HCT116 (cell line): Measurements from ENCODE around the gene PDZRN4. TPM values are rescaled to one million over a fixed set of nuclear protein-coding genes. Genes with fewer than 3 reads are reported as not detected.

Experiments
- ATAC-seq: fragments of 200-7000 bp; cut with Tn5 transposase; 2 replicates; pipeline ENCODE4 v1.9.1; 2020; ENCODE audit warnings: mild to moderate bottlenecking, moderate library complexity
- BruUV-seq: library from RNA; stranded (reverse); fragments of 400-500 nt; replicated peaks from 2 replicates; lab custom pipeline; 2021; lab: Mats Ljungman, UMichigan
- CTCF ChIA-PET: fragments of 300-600 bp; sonication (Branson Sonifier 250); formaldehyde crosslinking; loops from one replicate; lab custom pipeline; 2021; ENCODE audit warnings: antibody characterized with exemption; lab: Charles Lee
- POLR2A ChIA-PET: fragments of 300-600, 350-600 bp; sonication (Branson Sonifier 250); formaldehyde crosslinking; loops from one replicate; lab custom pipeline; 2021; ENCODE audit warnings: antibody characterized with exemption; lab: Charles Lee
- RAD21 ChIA-PET, 2 experiments: fragments of 300-600 bp; sonication (Branson Sonifier 250); formaldehyde crosslinking; loops; one replicate each; lab custom pipeline; 2023; ENCODE audit warnings: low total read pairs in 2 of 2; ENCODE audit not compliant: uncharacterized antibody in 2 of 2, unreplicated experiment in 2 of 2, low non-redundant PET in 1 of 2; lab: Charles Lee
- DNase-seq: peaks from one replicate; pipeline ENCODE4 v3.0.0-alpha.2; 2010; ENCODE audit warnings: low read depth, low spot score
- H2AFZ ChIP-seq: fragments of 200-600 bp; shearing (Covaris generic), sonication (generic); 2 replicates; pipeline ENCODE4 v1.6.1; 2017; ENCODE audit warnings: low read depth, mixed run types, mixed read lengths, antibody characterized with exemption, low read length; ENCODE audit not compliant: poor library complexity, severe bottlenecking
- H3K27ac ChIP-seq: 2 replicates; pipeline ENCODE4 v1.5.1; 2012; ENCODE audit warnings: low read depth, low read length
- H3K27me3 ChIP-seq: fragments of 200-600 bp; sonication (generic); 2 replicates; pipeline ENCODE4 v1.6.1; 2016; ENCODE audit warnings: mixed run types, low read length, mixed read lengths; ENCODE audit not compliant: insufficient read depth
- H3K36me3 ChIP-seq, 2 experiments: fragments of 200-500 bp in 1 of 2; fragments of 200-600 bp in 1 of 2; sonication (Bioruptor generic) in 1 of 2; sonication (generic) in 1 of 2; 2 replicates each; pipeline versions ENCODE4 v1.5.1 to v1.6.1; 2014 to 2016; ENCODE audit warnings: low read length in 2 of 2, inconsistent platforms in 1 of 2, mixed read lengths in 1 of 2, mixed run types in 1 of 2; ENCODE audit not compliant: insufficient read depth in 2 of 2, control insufficient read depth in 1 of 2
- H3K4me1 ChIP-seq, 2 experiments: fragments of 200-600 bp in 1 of 2; sonication (generic) in 1 of 2; 2 replicates each; pipeline versions ENCODE4 v1.5.1 to v1.6.1; 2012 to 2017; ENCODE audit warnings: low read length in 2 of 2, inconsistent platforms in 1 of 2, mild to moderate bottlenecking in 1 of 2, mixed read lengths in 1 of 2, mixed run types in 1 of 2, moderate library complexity in 1 of 2; ENCODE audit not compliant: insufficient read depth in 2 of 2, control insufficient read depth in 1 of 2
- H3K4me2 ChIP-seq: fragments of 200-600 bp; sonication (generic); 2 replicates; pipeline ENCODE4 v1.6.1; 2017; ENCODE audit warnings: mixed run types, low read length, mixed read lengths
- H3K4me3 ChIP-seq, 2 experiments: fragments of 200-600 bp in 1 of 2; sonication (generic) in 1 of 2; replicated peaks in 1 of 2; 2 replicates each; pipeline ENCODE4 v1.5.1; 2011 to 2016; ENCODE audit warnings: low read length in 2 of 2, control low read depth in 1 of 2, low read depth in 1 of 2, mild to moderate bottlenecking in 1 of 2, mixed read lengths in 1 of 2, mixed run types in 1 of 2
- H3K79me2 ChIP-seq: fragments of 200-600 bp; sonication (generic); 2 replicates; pipeline ENCODE4 v1.6.1; 2017; ENCODE audit warnings: mild to moderate bottlenecking, mixed run types, low read length, moderate library complexity, mixed read lengths; ENCODE audit not compliant: insufficient read depth
- H3K9ac ChIP-seq: fragments of 200-600 bp; sonication (generic); 2 replicates; pipeline ENCODE4 v1.6.1; 2016; ENCODE audit warnings: low read length, mixed read lengths
- H3K9me2 ChIP-seq: fragments of 200-600 bp; sonication (generic), shearing (Covaris generic); 2 replicates; pipeline ENCODE4 v1.6.1; 2017; ENCODE audit warnings: mixed run types, mild to moderate bottlenecking, moderate library complexity; ENCODE audit not compliant: insufficient read depth
- H3K9me3 ChIP-seq, 2 experiments: fragments of 200-500 bp in 1 of 2; fragments of 200-600 bp in 1 of 2; sonication (Bioruptor generic) in 1 of 2; sonication (generic) in 1 of 2; 2 replicates each; pipeline ENCODE4 v1.6.1; 2014 to 2017; ENCODE audit warnings: low read length in 2 of 2, mixed read lengths in 2 of 2, inconsistent platforms in 1 of 2, low read depth in 1 of 2, mild to moderate bottlenecking in 1 of 2, mixed run types in 1 of 2, moderate library complexity in 1 of 2; ENCODE audit not compliant: control insufficient read depth in 1 of 2, insufficient read depth in 1 of 2
- H4K20me1 ChIP-seq: fragments of 200-600 bp; sonication (generic), shearing (Covaris generic); 2 replicates; pipeline ENCODE4 v1.6.1; 2017; ENCODE audit warnings: mixed run types, mild to moderate bottlenecking, moderate library complexity; ENCODE audit not compliant: insufficient read depth
- CTCF ChIP-seq, 3 experiments: fragments of 200-600 bp in 1 of 3; sonication (generic) in 1 of 3; IDR thresholded peaks in 2 of 3; conservative IDR thresholded peaks in 1 of 3; 2 replicates each; pipeline ENCODE4 v1.5.1; 2012 to 2017; ENCODE audit warnings: low read depth in 2 of 3, low read length in 2 of 3, antibody characterized with exemption in 1 of 3, borderline replicate concordance in 1 of 3, control low read depth in 1 of 3, mild to moderate bottlenecking in 1 of 3, mixed read lengths in 1 of 3, mixed run types in 1 of 3, moderate library complexity in 1 of 3; ENCODE audit not compliant: insufficient read depth in 1 of 3
- EZH2 ChIP-seq: fragments of 200-600 bp; sonication (generic); IDR thresholded peaks from 2 replicates; pipeline ENCODE4 v1.6.1; 2017; ENCODE audit warnings: antibody characterized with exemption, mixed run types
- EZH2phosphoT487 ChIP-seq: fragments of 200-600 bp; IDR thresholded peaks from 2 replicates; pipeline ENCODE4 v1.6.1; 2018; ENCODE audit warnings: antibody characterized with exemption, borderline replicate concordance
- MAX ChIP-seq: IDR thresholded peaks from 2 replicates; pipeline ENCODE4 v1.6.1; 2012
- POLR2A ChIP-seq: IDR thresholded peaks from 2 replicates; pipeline ENCODE4 v1.7.0; 2011; ENCODE audit warnings: borderline replicate concordance; ENCODE audit not compliant: insufficient read depth, insufficient read length; ENCODE audit errors: extremely low read depth
- POLR2AphosphoS5 ChIP-seq: IDR thresholded peaks from 2 replicates; pipeline ENCODE4 v1.6.1; 2011; ENCODE audit warnings: mild to moderate bottlenecking, low read depth, low read length, moderate library complexity
- RAD21 ChIP-seq: IDR thresholded peaks from 2 replicates; pipeline ENCODE4 v1.6.1; 2012; ENCODE audit warnings: low read depth, mild to moderate bottlenecking
- SRF ChIP-seq: IDR thresholded peaks from 2 replicates; pipeline ENCODE4 v1.6.1; 2012; ENCODE audit warnings: low read depth
- TCF7L2 ChIP-seq: IDR thresholded peaks from 2 replicates; pipeline ENCODE4 v1.7.0; 2011; ENCODE audit warnings: borderline replicate concordance, inconsistent platforms; ENCODE audit not compliant: insufficient read depth, insufficient read length; ENCODE audit errors: extremely low read depth
- YY1 ChIP-seq: IDR thresholded peaks from 2 replicates; pipeline ENCODE4 v1.6.1; 2011; ENCODE audit warnings: low read length, low read depth, moderate library complexity, mild to moderate bottlenecking; ENCODE audit not compliant: insufficient replicate concordance; ENCODE audit errors: extremely low read depth
- ZFX ChIP-seq: fragments of 450-650 bp; IDR thresholded peaks from 2 replicates; pipeline ENCODE4 v1.6.1; 2017
- ZNF274 ChIP-seq: fragments of 200-500 bp; sonication (Bioruptor generic); IDR thresholded peaks from 2 replicates; pipeline ENCODE4 v1.6.1; 2014; ENCODE audit warnings: mild to moderate bottlenecking, low read depth, low read length, inconsistent platforms
- intact Hi-C: fragments of 100-400 bp; cut with micrococcal nuclease; formaldehyde crosslinking; loops from 2 replicates; pipeline ENCODE4 v1.10.0; 2022
- total RNA-seq: library from RNA; stranded (reverse); gene quantifications from one replicate; pipeline ENCODE4 v1.2.1, GENCODE V29; 2021; ENCODE audit not compliant: unreplicated experiment

PDZRN4 gene
- total RNA-seq, 1 experiment from 2014 or later: not detected

- no peak overlapping the region for H2AFZ ChIP-seq
- no peaks in the 10 kb centered on the region for H3K27me3 ChIP-seq
- H3K79me2 ChIP-seq: no peaks in the 10 kb centered on the region
- no peak overlapping the region for H3K4me2 ChIP-seq
- H3K4me1 ChIP-seq: no peaks in the 10 kb centered on the region
- no peak overlapping the region for H3K27ac ChIP-seq
- ChIA-PET CTCF (no interaction called here), POLR2A (no interaction called here), RAD21 (no interaction called here)
- H3K9me2 ChIP-seq: no peaks in the 10 kb centered on the region
- H3K9me3 ChIP-seq: no peaks in the 10 kb centered on the region
- ATAC-seq (no peak), DNase-seq (no peak)
- H3K4me3 ChIP-seq: no peak overlapping the region
- H4K20me1 ChIP-seq: no peaks in the 10 kb centered on the region
- no TSS peak for BruUV-seq
- no peaks in the 10 kb centered on the region for H3K36me3 ChIP-seq
- no peak overlapping the region for H3K9ac ChIP-seq
- TF ChIP-seq SRF: no peak
- TF ChIP-seq ZNF274: no peak
- TF ChIP-seq EZH2: no peak
- no peak for TF ChIP-seq CTCF (IDR thresholded peaks at IDR 0.05 in 2 of 3, conservative IDR thresholded peaks at IDR 0.05 in 1 of 3; ENCODE audit: borderline replicate concordance in 1 of 3, insufficient read depth in 1 of 3, low read depth in 2 of 3, low read length in 2 of 3)
- TF ChIP-seq ZFX: no peak
- no peak for TF ChIP-seq EZH2phosphoT487
- TF ChIP-seq YY1: no peak
- TF ChIP-seq RAD21: no peak
- no peak for TF ChIP-seq TCF7L2
- TF ChIP-seq POLR2A: no peak
- no peak for TF ChIP-seq POLR2AphosphoS5
- no peak for TF ChIP-seq MAX
- intact Hi-C loops: no loop called here
Measured at GRCh38 chr12:41228066-41228820, 40.1 kb downstream of the PDZRN4 start.
